Natural killer cell treated with Interleukin-12 subunit alpha and Interleukin-12 subunit beta and Interleukin-15 and Interleukin-18, amount 100 ng/mL, for 72 hours (primary cell): ENCODE measurements around the gene NRBF2. TPM values are rescaled to one million over a fixed set of nuclear protein-coding genes. Genes with fewer than 3 reads are reported as not detected.
A peak's percentile ranks its signal among the peaks of the same experiment; 100 is the strongest.
"Not testable (repeated sequence)": the region's sequence is repeated elsewhere in the genome, so short reads cannot be mapped to it uniquely, and the experiment has no call there.

ENCODE experiments used
- ATAC-seq, 2 donors: fragments of 150-1000 bp; cut with Tn5 transposase in 1 of 2; sonication (Bioruptor Pico), chemical (Tn5 transposase) in 1 of 2; 2 replicates each; pipeline ENCODE4 v1.10.0; 2021
- DNase-seq: peaks from one replicate; pipeline ENCODE4 v3.0.0; 2022; ENCODE audit warnings: low spot score
- H3K27ac Mint-ChIP-seq, 2 donors: 1 replicate in 1 of 2; 2 replicates in 1 of 2; pipeline ENCODE4 v1.8.0; 2022; ENCODE audit warnings: mixed read lengths in 2 of 2, mild to moderate bottlenecking in 1 of 2, moderate library complexity in 1 of 2
- H3K27me3 Mint-ChIP-seq, 2 donors: 1 replicate in 1 of 2; 2 replicates in 1 of 2; pipeline ENCODE4 v1.8.0; 2022; ENCODE audit warnings: mixed read lengths in 2 of 2
- H3K36me3 Mint-ChIP-seq: one replicate; pipeline ENCODE4 v1.8.0; 2022; ENCODE audit warnings: mixed read lengths
- H3K4me1 Mint-ChIP-seq, 2 donors: 1 replicate in 1 of 2; 2 replicates in 1 of 2; pipeline ENCODE4 v1.8.0; 2022; ENCODE audit warnings: low read depth in 2 of 2, mixed read lengths in 2 of 2, mild to moderate bottlenecking in 1 of 2
- H3K4me3 Mint-ChIP-seq: one replicate; pipeline ENCODE4 v1.8.0; 2022; ENCODE audit warnings: mixed read lengths
- H3K9me3 Mint-ChIP-seq: 2 replicates; pipeline ENCODE4 v1.8.0; 2022; ENCODE audit warnings: mixed read lengths
- total RNA-seq, 2 donors: library from RNA; stranded (reverse); gene quantifications; one replicate each; pipeline ENCODE4 v1.2.3, GENCODE V29; 2022

Gene NRBF2
- total RNA-seq, result 10 to 100 TPM; 20.7 to 32.8 TPM

GRCh38 chr10:63133056-63133820, at the start of gene NRBF2:
Gene NRBF2, plus strand, starts transcription at chr10:63133328. Its CDS starts 143 bp downstream, at chr10:63133471.
- peak within 1 kb of the TSS; percentile 90 to 94 for H3K27ac Mint-ChIP-seq
- peak; percentile 97 to 99 for ATAC-seq
- H3K9me3 Mint-ChIP-seq, result peaks cover 3% of the 10 kb centered on the region
- H3K4me1 Mint-ChIP-seq, result peaks cover 24 to 31% of the 10 kb centered on the region in 2 donors
- peak within 1 kb of the TSS; percentile 95 for H3K4me3 Mint-ChIP-seq
- peaks cover 0 to 7% of the 10 kb centered on the region in 2 donors for H3K27me3 Mint-ChIP-seq
- peak; percentile 97 for DNase-seq
- peaks cover 6% of the 10 kb centered on the region for H3K36me3 Mint-ChIP-seq

GRCh38 chr10:63083406-63083805, 49.7 kb upstream of the NRBF2 start:
- not testable (repeated sequence) for H3K36me3 Mint-ChIP-seq, H3K4me1 Mint-ChIP-seq, H3K9me3 Mint-ChIP-seq, H3K27ac Mint-ChIP-seq, ATAC-seq, H3K4me3 Mint-ChIP-seq, DNase-seq
- H3K27me3 Mint-ChIP-seq, result peaks cover 10 to 18% of the 10 kb centered on the region in 2 donors

GRCh38 chr10:63083904-63084689, 49.0 kb upstream of the NRBF2 start:
- DNase-seq, result peak; percentile 63
- Mint-ChIP-seq H3K4me1 (no peaks in the 10 kb centered on the region), H3K27me3 (peaks cover 10 to 21% of the 10 kb centered on the region in 2 donors), H3K27ac (no peak overlapping the region), H3K9me3 (no peaks in the 10 kb centered on the region), H3K4me3 (no peak overlapping the region), H3K36me3 (no peaks in the 10 kb centered on the region)
- ATAC-seq, result peak in 1 of 2 donors; percentile 65

GRCh38 chr10:63084690-63085382, 48.3 kb upstream of the NRBF2 start:
- no peak overlapping the region for H3K27ac Mint-ChIP-seq
- H3K27me3 Mint-ChIP-seq, result peaks cover 12 to 21% of the 10 kb centered on the region in 2 donors
- H3K9me3 Mint-ChIP-seq, result no peaks in the 10 kb centered on the region

GRCh38 chr10:63093227-63093626, 39.9 kb upstream of the NRBF2 start:
- Mint-ChIP-seq H3K4me3 (no peak overlapping the region), H3K9me3 (no peaks in the 10 kb centered on the region), H3K36me3 (no peaks in the 10 kb centered on the region), H3K27ac (no peak overlapping the region), H3K4me1 (no peaks in the 10 kb centered on the region), H3K27me3 (peaks cover 12 to 13% of the 10 kb centered on the region in 2 donors)
- no peak for DNase-seq
- ATAC-seq, result no peak

More at GRCh38 chr10:63084690-63085382, 48.3 kb upstream of the NRBF2 start:
- Mint-ChIP-seq H3K36me3 (no peaks in the 10 kb centered on the region), H3K4me3 (no peak overlapping the region), H3K4me1 (no peaks in the 10 kb centered on the region)
- ATAC-seq, result no peak
- no peak for DNase-seq

GRCh38 chr10:63094405-63094804, 38.7 kb upstream of the NRBF2 start:
- H3K4me1 Mint-ChIP-seq, result no peaks in the 10 kb centered on the region
- no peak overlapping the region for H3K4me3 Mint-ChIP-seq
- H3K27ac Mint-ChIP-seq, result no peak overlapping the region
- peaks cover 8 to 12% of the 10 kb centered on the region in 2 donors for H3K27me3 Mint-ChIP-seq
- no peaks in the 10 kb centered on the region for H3K9me3 Mint-ChIP-seq
- DNase-seq, result no peak
- H3K36me3 Mint-ChIP-seq, result no peaks in the 10 kb centered on the region
- ATAC-seq, result no peak

- Mint-ChIP-seq H3K36me3 (no peaks in the 10 kb centered on the region), H3K9me3 (no peaks in the 10 kb centered on the region), H3K4me1 (no peaks in the 10 kb centered on the region), H3K4me3 (no peak overlapping the region), H3K27me3 (peaks cover 8 to 10% of the 10 kb centered on the region in 2 donors), H3K27ac (no peak overlapping the region)
- ATAC-seq (no peak), DNase-seq (no peak)
Observed at GRCh38 chr10:63094881-63095280, 38.2 kb upstream of the NRBF2 start.

- peaks cover 20 to 29% of the 10 kb centered on the region in 2 donors for H3K27me3 Mint-ChIP-seq
- H3K4me1 Mint-ChIP-seq, result peaks cover 4 to 7% of the 10 kb centered on the region in 2 donors
- H3K27ac Mint-ChIP-seq, result no peak overlapping the region
- DNase-seq (no peak), ATAC-seq (no peak)
- H3K36me3 Mint-ChIP-seq, result no peaks in the 10 kb centered on the region
- no peaks in the 10 kb centered on the region for H3K9me3 Mint-ChIP-seq
- H3K4me3 Mint-ChIP-seq, result no peak overlapping the region
Observed at GRCh38 chr10:63099734-63100133, 33.4 kb upstream of the NRBF2 start.

GRCh38 chr10:63101091-63101490, 32.0 kb upstream of the NRBF2 start:
- H3K27me3 Mint-ChIP-seq, result peaks cover 22 to 27% of the 10 kb centered on the region in 2 donors
- H3K36me3 Mint-ChIP-seq, H3K27ac Mint-ChIP-seq, H3K9me3 Mint-ChIP-seq, H3K4me1 Mint-ChIP-seq, DNase-seq, ATAC-seq, H3K4me3 Mint-ChIP-seq: not testable (repeated sequence)

- not testable (repeated sequence) for ATAC-seq, H3K4me1 Mint-ChIP-seq, H3K36me3 Mint-ChIP-seq, H3K9me3 Mint-ChIP-seq, DNase-seq, H3K27ac Mint-ChIP-seq, H3K4me3 Mint-ChIP-seq
- H3K27me3 Mint-ChIP-seq, result peaks cover 26 to 38% of the 10 kb centered on the region in 2 donors
Observed at GRCh38 chr10:63102279-63102883, 30.7 kb upstream of the NRBF2 start.

GRCh38 chr10:63103178-63103577, 29.9 kb upstream of the NRBF2 start:
- not testable (repeated sequence) for H3K27ac Mint-ChIP-seq, H3K9me3 Mint-ChIP-seq, DNase-seq, H3K4me3 Mint-ChIP-seq, ATAC-seq, H3K36me3 Mint-ChIP-seq, H3K4me1 Mint-ChIP-seq
- H3K27me3 Mint-ChIP-seq, result peaks cover 26 to 38% of the 10 kb centered on the region in 2 donors

- DNase-seq, result no peak
- ATAC-seq, result peak in 1 of 2 donors; percentile 86
- no peaks in the 10 kb centered on the region for H3K36me3 Mint-ChIP-seq
- H3K4me1 Mint-ChIP-seq, result peaks cover 4 to 7% of the 10 kb centered on the region in 2 donors
- H3K4me3 Mint-ChIP-seq, result peak overlapping the region; percentile 10
- peaks cover 26 to 41% of the 10 kb centered on the region in 2 donors for H3K27me3 Mint-ChIP-seq
- no peak overlapping the region for H3K27ac Mint-ChIP-seq
- H3K9me3 Mint-ChIP-seq, result no peaks in the 10 kb centered on the region
Observed at GRCh38 chr10:63103971-63104409, 29.1 kb upstream of the NRBF2 start.
